ENCODE measurements around the gene TMEM215.

GRCh38 chr9:32755730-32756129 is 27.6 kb upstream of the TMEM215 start:
- no peak for TF ChIP-seq CTCF (IDR thresholded peaks at IDR 0.05; ENCODE audit: poor library complexity, severe bottlenecking)
- no peak for TF ChIP-seq EP300 (conservative IDR thresholded peaks at IDR 0.05; ENCODE audit: poor library complexity, severe bottlenecking)
- no peak for TF ChIP-seq SMC3 (conservative IDR thresholded peaks at IDR 0.05; ENCODE audit: poor library complexity)
